Pancreas (tissue), 10 donors: ENCODE results near the gene KDM6A. TPM values are rescaled to one million over a fixed set of nuclear protein-coding genes. Genes with fewer than 3 reads are reported as not detected.
"Not testable (repeated sequence)": the region's sequence is repeated elsewhere in the genome, so short reads cannot be mapped to it uniquely, and the experiment has no call there.

Experiments
- ATAC-seq, 4 donors: fragments of 200-7000 bp; cut with Tn5 transposase; one replicate each; pipeline versions ENCODE4 v1.8.0 to v1.9.1; 2020; ENCODE audit warnings: mild to moderate bottlenecking in 4 of 4, moderate library complexity in 4 of 4
- DNase-seq, 6 donors: peaks; one replicate each; pipeline ENCODE4 v3.0.0-alpha.2; 2020
- FAIRE-seq: peaks from 2 replicates; lab custom pipeline; 2012; peaks lifted over from hg19 to GRCh38; lab: Jason Lieb, UNC
- H3K27ac ChIP-seq, 4 donors: fragments of 200-600 bp; sonication (generic); 1 replicate in 3 of 4; 2 replicates in 1 of 4; pipeline versions ENCODE4 v1.5.0 to v1.8.0; 2020
- H3K27me3 ChIP-seq, 4 donors: fragments of 200-600 bp; one replicate each; pipeline ENCODE4 v1.8.0; 2021
- H3K36me3 ChIP-seq, 3 donors: fragments of 200-600 bp; sonication (generic) in 1 of 3; one replicate each; pipeline versions ENCODE4 v1.5.0 to v1.8.0; 2020 to 2021
- H3K4me1 ChIP-seq, 3 donors: fragments of 200-600 bp; one replicate each; pipeline ENCODE4 v1.8.0; 2021
- H3K4me3 ChIP-seq, 4 donors: fragments of 200-600 bp; sonication (generic) in 2 of 4; one replicate each; pipeline versions ENCODE4 v1.5.0 to v1.8.0; 2020 to 2021
- H3K9me3 ChIP-seq, 4 donors: fragments of 200-600 bp; one replicate each; pipeline ENCODE4 v1.8.0; 2021
- WGBS, 2 donors: extraction: QIAGEN DNeasy Blood & Tissue Kit; methylation state at CpG; one replicate each; pipeline ENCODE4 v1.1.7; 2013; 5-methylcytosine and 5-hydroxymethylcytosine counted together
- intact Hi-C, 3 donors: fragments of 100-400 bp; cut with DNase I; formaldehyde crosslinking; loops; one replicate each; pipeline versions ENCODE4 v1.11.1 to v1.14.2; 2022
- polyA plus RNA-seq, 2 donors: library from polyadenylated mRNA; stranded (reverse); fragments of 200-250 nt; gene quantifications; one replicate each; pipeline ENCODE4 v1.2.3, GENCODE V29; 2013
- total RNA-seq, 6 donors: library from RNA; stranded (reverse); fragmentation: NEBNext Ultra II Directional in 4 of 6; extraction: Animal tissue kit (Norgen Biotek cat#: 25700) in 4 of 6; gene quantifications; one replicate each; pipeline versions ENCODE4 v1.2.1 to v1.2.4, GENCODE V29; 2021 to 2023
- TF ChIP-seq, protein P1 (sequence below), 4 donors: fragments of 200-600 bp; sonication (generic) in 3 of 4; IDR thresholded peaks; one replicate each; pipeline versions ENCODE4 v1.5.0 to v1.8.0; 2021; ENCODE audit warnings: antibody characterized with exemption in 4 of 4
- donor health status: healthy with polysubstance abuse.
- donor health status: DM: no; HTN: no; CAD: no; lungs with moderate emphysema.
- donor health status: DM: no; HTN: no; CAD: no.
- donor health status: control.
- donor health status: control.
- donor health status: Bipolar disorder and iron deficiency.
- donor health status: DM: yes; HTN: yes; CAD: no.
- donor health status: DM: no; HTN: no; CAD: no.
- donor health status: DM: no; HTN: no; CAD: no.
- donor health status: DM: yes; HTN: yes; CAD: no.

The KDM6A gene
- total and polyA plus RNA-seq, 8 donors, result 5.5 to 27.5 (median 16.3) TPM

- H3K36me3 ChIP-seq, result no peaks in the 10 kb centered on the region
- no peaks in the 10 kb centered on the region for H3K27me3 ChIP-seq
- DNase-seq (no peak), FAIRE-seq (peak; percentile 61), ATAC-seq (no peak)
- intact Hi-C loops, result no loop called here
- TF ChIP-seq, protein P1, sequence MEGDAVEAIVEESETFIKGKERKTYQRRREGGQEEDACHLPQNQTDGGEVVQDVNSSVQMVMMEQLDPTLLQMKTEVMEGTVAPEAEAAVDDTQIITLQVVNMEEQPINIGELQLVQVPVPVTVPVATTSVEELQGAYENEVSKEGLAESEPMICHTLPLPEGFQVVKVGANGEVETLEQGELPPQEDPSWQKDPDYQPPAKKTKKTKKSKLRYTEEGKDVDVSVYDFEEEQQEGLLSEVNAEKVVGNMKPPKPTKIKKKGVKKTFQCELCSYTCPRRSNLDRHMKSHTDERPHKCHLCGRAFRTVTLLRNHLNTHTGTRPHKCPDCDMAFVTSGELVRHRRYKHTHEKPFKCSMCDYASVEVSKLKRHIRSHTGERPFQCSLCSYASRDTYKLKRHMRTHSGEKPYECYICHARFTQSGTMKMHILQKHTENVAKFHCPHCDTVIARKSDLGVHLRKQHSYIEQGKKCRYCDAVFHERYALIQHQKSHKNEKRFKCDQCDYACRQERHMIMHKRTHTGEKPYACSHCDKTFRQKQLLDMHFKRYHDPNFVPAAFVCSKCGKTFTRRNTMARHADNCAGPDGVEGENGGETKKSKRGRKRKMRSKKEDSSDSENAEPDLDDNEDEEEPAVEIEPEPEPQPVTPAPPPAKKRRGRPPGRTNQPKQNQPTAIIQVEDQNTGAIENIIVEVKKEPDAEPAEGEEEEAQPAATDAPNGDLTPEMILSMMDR (IDR thresholded peaks at IDR 0.05), result no peak
- no peaks in the 10 kb centered on the region for H3K9me3 ChIP-seq
- H3K4me1 ChIP-seq, result no peaks in the 10 kb centered on the region
- WGBS, 2 donors, result 44 to 59% methylated on average over 2 of the region's 2 CpGs
- H3K27ac ChIP-seq, result no peak overlapping the region
- no peak overlapping the region for H3K4me3 ChIP-seq
Measured at GRCh38 chrX:44843318-44843702, 29.7 kb upstream of the KDM6A start.

DNA sequence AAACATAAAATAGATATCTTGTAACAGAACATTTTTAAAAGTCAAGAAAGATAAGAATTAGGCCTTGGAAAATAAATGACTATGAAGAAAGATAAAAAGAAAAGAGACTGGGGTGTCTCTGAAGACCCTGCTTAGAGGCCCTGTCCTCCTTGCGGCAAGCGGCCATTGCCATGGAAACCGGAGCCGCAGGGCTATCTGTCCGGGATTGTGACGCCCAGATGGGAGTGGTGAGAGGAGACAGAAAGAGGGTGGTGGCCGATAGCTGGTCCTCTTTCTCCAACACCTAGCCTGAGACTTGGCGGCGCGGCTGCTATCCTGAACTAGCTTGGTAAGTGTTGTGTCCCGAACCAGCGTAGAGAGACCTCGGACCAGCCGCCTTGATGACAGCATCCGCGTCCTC lies 29.2 kb upstream of the KDM6A start, which contains the start of gene DUSP21:
DUSP21 (plus strand) TSS at position 269 of the 400 bp plus-strand sequence; CDS start at position 381, 112 bp downstream.
- TF ChIP-seq, protein P1 (IDR thresholded peaks at IDR 0.05), result no peak
- FAIRE-seq, result no peak

DNA sequence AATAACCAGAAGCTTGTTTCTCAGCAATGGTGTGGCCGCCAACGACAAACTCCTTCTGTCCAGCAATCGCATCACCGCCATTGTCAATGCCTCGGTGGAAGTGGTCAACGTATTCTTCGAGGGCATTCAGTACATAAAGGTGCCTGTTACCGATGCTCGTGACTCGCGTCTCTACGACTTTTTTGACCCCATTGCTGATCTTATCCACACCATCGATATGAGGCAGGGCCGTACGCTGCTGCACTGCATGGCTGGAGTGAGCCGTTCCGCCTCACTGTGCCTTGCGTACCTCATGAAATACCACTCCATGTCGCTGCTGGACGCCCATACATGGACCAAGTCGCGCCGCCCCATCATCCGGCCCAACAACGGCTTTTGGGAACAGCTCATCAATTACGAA lies 28.8 kb upstream of the KDM6A start:
- WGBS, 2 donors, result 93 to 96% methylated on average over 26 of the region's 26 CpGs
- no peak for DNase-seq
- no peak for FAIRE-seq
- no peaks in the 10 kb centered on the region for H3K9me3 ChIP-seq
- ATAC-seq, result no peak
- H3K27me3 ChIP-seq, result no peaks in the 10 kb centered on the region
- H3K27ac ChIP-seq, result no peak overlapping the region
- no peaks in the 10 kb centered on the region for H3K36me3 ChIP-seq
- TF ChIP-seq, protein P1 (IDR thresholded peaks at IDR 0.05), result no peak
- H3K4me3 ChIP-seq, result no peak overlapping the region
- intact Hi-C loops, result no loop called here
- H3K4me1 ChIP-seq, result no peaks in the 10 kb centered on the region

More for the DNA sequence above, 29.2 kb upstream of the KDM6A start, which contains the start of gene DUSP21:
- 93 to 96% methylated on average over 16 of the region's 16 CpGs for WGBS, 2 donors
- ATAC-seq (no peak), DNase-seq (no peak)
- intact Hi-C loops, result no loop called here
- Histone ChIP-seq H3K36me3 (no peaks in the 10 kb centered on the region), H3K27me3 (no peaks in the 10 kb centered on the region), H3K4me1 (no peaks in the 10 kb centered on the region), H3K27ac (no peak within 1 kb of the TSS), H3K9me3 (no peaks in the 10 kb centered on the region), H3K4me3 (no peak within 1 kb of the TSS)

- intact Hi-C loops, DNase-seq, ATAC-seq, H3K4me3 ChIP-seq, H3K9me3 ChIP-seq, H3K27ac ChIP-seq, H3K36me3 ChIP-seq, H3K27me3 ChIP-seq, H3K4me1 ChIP-seq, FAIRE-seq: not testable (repeated sequence)
- WGBS, 2 donors, result 81 to 85% methylated on average over 6 of the region's 6 CpGs
Measured at GRCh38 chrX:44850891-44851290, 22.1 kb upstream of the KDM6A start.

DNA sequence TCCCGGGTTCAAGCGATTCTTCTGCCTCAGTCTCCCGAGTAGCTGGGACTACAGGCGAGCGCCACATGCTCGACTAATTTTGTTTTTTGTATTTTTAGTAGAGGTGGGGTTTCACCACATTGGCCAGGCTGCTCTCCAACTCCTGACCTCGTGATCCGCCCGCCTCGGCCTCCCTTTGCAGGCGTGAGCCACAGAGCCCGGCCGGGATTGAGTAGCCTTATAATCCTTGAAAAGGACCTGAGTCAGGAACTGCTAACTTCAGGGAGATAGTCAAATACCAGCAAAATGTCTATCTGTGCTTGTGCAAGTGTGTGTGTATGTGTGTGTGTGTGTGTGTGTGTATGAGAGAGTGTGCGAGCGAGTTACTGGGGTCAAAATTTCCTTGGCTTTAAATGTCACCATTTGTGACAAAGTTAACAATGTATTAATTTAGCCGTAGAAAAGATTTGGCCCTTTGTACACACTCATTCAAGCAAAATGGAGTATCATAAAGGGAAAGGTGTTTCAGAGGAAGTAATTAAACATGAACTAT lies 1.8 kb upstream of the KDM6A start:
- peaks cover 0 to 20% (median 3%) of the 10 kb centered on the region in 3 donors for H3K4me1 ChIP-seq
- H3K27ac ChIP-seq, result peak overlapping the region in 3 of 4 donors; percentile 96 to 99 (median 99)
- H3K4me3 ChIP-seq, result peak overlapping the region in 2 of 4 donors; percentile 93 to 96
- ATAC-seq, result no peak
- TF ChIP-seq, protein P1 (IDR thresholded peaks at IDR 0.05), result no peak
- no peaks in the 10 kb centered on the region for H3K27me3 ChIP-seq
- WGBS, 2 donors, result 22 to 53% methylated on average over 16 of the region's 16 CpGs
- H3K9me3 ChIP-seq, result no peaks in the 10 kb centered on the region
- no peaks in the 10 kb centered on the region for H3K36me3 ChIP-seq
- peak in 2 of 6 donors; percentile 41 to 63 for DNase-seq
- intact Hi-C loops, result no loop called here
- no peak for FAIRE-seq
